ENCODE results near the gene BTG2.
"Not testable (repeated sequence)": the region's sequence is repeated elsewhere in the genome, so short reads cannot be mapped to it uniquely, and the experiment has no call there.

The BTG2 gene

GRCh38 chr1:203296460-203297073, 8.8 kb upstream of the BTG2 start:
- TF ChIP-seq CTCF (IDR thresholded peaks at IDR 0.05; ENCODE audit: low read depth, low read length, missing control alignments): no peak
- no peak for DNase-seq (ENCODE audit: extremely low read depth, low read depth)

GRCh38 chr1:203299169-203299568, 6.2 kb upstream of the BTG2 start:
- no peak for DNase-seq (ENCODE audit: extremely low read depth, low read depth)
- H3K4me3 ChIP-seq (replicated peaks; ENCODE audit: low read depth, low read length): no peak overlapping the region
- TF ChIP-seq CTCF (IDR thresholded peaks at IDR 0.05; ENCODE audit: low read depth, low read length, missing control alignments): no peak

More at GRCh38 chr1:203296460-203297073, 8.8 kb upstream of the BTG2 start:
- H3K4me3 ChIP-seq (replicated peaks; ENCODE audit: low read depth, low read length): no peak overlapping the region

GRCh38 chr1:203299719-203300429, 5.4 kb upstream of the BTG2 start:
- not testable (repeated sequence) for H3K4me3 ChIP-seq (replicated peaks; ENCODE audit: low read depth, low read length); DNase-seq (ENCODE audit: extremely low read depth, low read depth)

GRCh38 chr1:203300441-203301330, 4.6 kb upstream of the BTG2 start:
- DNase-seq (ENCODE audit: extremely low read depth, low read depth): no peak
- H3K4me3 ChIP-seq (replicated peaks; ENCODE audit: low read depth, low read length): no peak overlapping the region
- no peak for TF ChIP-seq CTCF (IDR thresholded peaks at IDR 0.05; ENCODE audit: low read depth, low read length, missing control alignments)

- no peak for TF ChIP-seq CTCF (IDR thresholded peaks at IDR 0.05; ENCODE audit: low read depth, low read length, missing control alignments)
- no peak overlapping the region for H3K4me3 ChIP-seq (replicated peaks; ENCODE audit: low read depth, low read length)
- DNase-seq (ENCODE audit: extremely low read depth, low read depth): no peak
Observed at GRCh38 chr1:203301331-203301668, 4.0 kb upstream of the BTG2 start.

GRCh38 chr1:203302456-203302855, 2.9 kb upstream of the BTG2 start:
- DNase-seq (ENCODE audit: extremely low read depth, low read depth): no peak
- no peak for TF ChIP-seq CTCF (IDR thresholded peaks at IDR 0.05; ENCODE audit: low read depth, low read length, missing control alignments)
- no peak overlapping the region for H3K4me3 ChIP-seq (replicated peaks; ENCODE audit: low read depth, low read length)

GRCh38 chr1:203302894-203303293, 2.4 kb upstream of the BTG2 start:
- H3K4me3 ChIP-seq (replicated peaks; ENCODE audit: low read depth, low read length): no peak overlapping the region
- no peak for TF ChIP-seq CTCF (IDR thresholded peaks at IDR 0.05; ENCODE audit: low read depth, low read length, missing control alignments)
- DNase-seq (ENCODE audit: extremely low read depth, low read depth): no peak
